ENCODE data around the gene INPP4A.
"Not testable (repeated sequence)": the region's sequence is repeated elsewhere in the genome, so short reads cannot be mapped to it uniquely, and the experiment has no call there.

Gene INPP4A

DNA sequence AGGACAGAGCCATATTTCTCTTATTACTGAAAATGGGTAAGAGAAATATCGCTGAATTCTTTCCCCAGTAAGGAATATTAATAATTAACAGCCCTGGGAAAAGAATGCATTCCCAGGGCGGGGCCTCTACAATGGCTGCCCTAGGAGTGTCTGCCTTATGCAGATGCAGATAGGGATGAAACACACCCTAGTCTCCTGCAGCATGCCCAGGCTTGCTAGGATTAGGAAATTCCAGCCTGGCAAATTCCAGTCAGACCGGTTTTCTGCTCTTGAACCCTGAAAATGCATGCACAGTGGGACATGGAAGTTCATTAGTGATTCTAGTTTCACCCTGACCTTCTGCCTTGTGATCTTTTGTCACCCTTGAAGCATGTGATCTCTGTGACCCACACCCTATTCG is 9.0 kb upstream of the INPP4A start:
- in situ Hi-C loops (cut with MboI; ENCODE audit: low sequenced_read_pairs) = not testable (repeated sequence)

DNA sequence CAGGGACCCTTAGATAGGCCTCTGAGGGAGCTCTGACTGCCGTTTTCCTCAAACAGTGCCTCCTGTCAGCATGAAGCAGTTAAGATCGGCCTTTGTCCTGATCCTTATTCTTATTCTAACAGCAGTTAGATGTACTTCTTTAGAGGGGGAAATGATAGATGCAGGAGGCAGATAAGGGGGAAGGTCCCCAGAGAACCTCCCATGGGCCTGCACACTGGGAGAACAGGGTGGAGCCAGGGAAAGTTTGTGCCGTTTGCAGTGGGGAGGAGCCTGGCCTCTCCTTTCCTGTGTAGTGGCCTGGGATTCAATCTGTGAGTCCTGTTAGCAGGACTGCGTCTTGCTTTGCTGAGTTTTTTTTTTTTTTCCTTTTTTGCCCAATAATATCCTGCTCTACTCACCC is 7.9 kb upstream of the INPP4A start:
- in situ Hi-C loops (cut with MboI; ENCODE audit: low sequenced_read_pairs) = no loop called here

- in situ Hi-C loops (cut with MboI; ENCODE audit: low sequenced_read_pairs) = no loop called here
Observed at GRCh38 chr2:98438190-98439133, 6.2 kb upstream of the INPP4A start.

GRCh38 chr2:98441706-98442450 is 2.8 kb upstream of the INPP4A start:
- in situ Hi-C loops (cut with MboI; ENCODE audit: low sequenced_read_pairs) = no loop called here

GRCh38 chr2:98442488-98442887 is 2.2 kb upstream of the INPP4A start:
- in situ Hi-C loops (cut with MboI; ENCODE audit: low sequenced_read_pairs) = no loop called here

DNA sequence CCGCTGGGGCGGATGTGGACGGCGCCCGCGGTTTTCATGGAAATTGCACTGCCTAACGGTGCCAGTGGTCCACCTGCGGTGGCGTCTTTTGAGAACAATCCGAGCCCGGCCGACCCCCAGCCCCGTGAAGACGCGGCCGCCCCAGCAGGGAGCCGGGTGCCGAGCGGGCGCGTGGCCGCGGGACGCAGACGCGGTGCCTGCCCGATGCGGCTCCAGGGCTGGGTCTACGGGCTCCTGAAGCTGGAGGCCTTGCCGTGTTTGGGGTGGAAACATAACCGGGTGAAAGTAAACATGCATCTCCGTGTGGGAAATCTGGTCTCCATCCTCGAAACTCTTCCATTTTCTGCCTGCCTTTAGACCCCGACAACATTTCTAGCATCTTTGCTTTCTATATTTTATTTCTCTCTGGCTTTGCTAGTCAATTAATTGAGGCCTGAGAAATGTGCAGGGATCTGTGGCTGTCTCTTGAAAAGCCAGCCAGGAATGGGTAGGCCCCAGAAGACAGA is 572 bp downstream of the INPP4A start:
- in situ Hi-C loops (cut with MboI; ENCODE audit: low sequenced_read_pairs) = no loop called here

DNA sequence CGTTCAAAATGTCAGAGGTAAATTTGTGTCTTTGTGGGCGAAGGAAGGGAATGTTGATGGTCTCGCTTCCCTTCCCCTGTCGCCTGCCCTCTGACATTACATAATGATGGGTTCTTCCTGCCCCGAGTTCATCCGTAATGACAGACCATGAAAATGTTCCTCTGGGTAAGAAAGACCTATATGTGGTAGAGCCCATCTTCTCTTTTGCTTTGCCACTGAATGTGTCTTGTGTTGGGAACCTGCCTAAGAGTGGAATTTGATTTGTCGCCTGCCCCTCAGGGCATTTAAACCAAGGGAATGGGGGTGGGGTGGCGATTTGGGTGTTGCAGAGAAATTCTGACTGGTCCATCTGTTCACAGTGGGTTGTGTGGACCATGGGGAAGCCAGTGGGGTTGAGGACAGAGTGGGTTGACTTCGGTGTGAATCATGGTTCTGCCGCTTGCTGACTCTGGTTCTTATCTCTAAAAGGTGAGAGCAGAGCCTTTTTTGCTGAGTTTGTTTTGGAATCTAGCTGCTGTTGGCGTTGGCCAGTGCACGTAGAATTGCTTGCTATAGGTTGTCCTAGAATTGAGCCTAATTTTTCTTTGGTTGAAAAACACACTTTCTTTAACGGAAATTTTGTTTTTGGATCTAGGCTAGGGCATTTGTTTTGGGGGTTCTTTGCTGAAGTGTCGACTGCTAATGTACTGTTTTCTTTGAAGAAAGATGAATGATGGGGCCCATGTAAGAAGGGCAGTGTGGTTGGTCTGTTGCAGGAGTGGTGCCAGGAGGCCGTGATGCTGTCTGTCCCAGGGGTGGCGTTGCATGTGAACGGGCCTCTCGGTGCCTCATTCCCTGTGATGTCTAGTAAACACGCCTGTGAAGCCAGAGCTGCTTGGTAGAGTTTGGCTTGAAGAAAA is 1.3 kb downstream of the INPP4A start:
- in situ Hi-C loops (cut with MboI; ENCODE audit: low sequenced_read_pairs) = no loop called here

GRCh38 chr2:98446850-98447249 is 2.2 kb downstream of the INPP4A start:
- in situ Hi-C loops (cut with MboI; ENCODE audit: low sequenced_read_pairs) = no loop called here

DNA sequence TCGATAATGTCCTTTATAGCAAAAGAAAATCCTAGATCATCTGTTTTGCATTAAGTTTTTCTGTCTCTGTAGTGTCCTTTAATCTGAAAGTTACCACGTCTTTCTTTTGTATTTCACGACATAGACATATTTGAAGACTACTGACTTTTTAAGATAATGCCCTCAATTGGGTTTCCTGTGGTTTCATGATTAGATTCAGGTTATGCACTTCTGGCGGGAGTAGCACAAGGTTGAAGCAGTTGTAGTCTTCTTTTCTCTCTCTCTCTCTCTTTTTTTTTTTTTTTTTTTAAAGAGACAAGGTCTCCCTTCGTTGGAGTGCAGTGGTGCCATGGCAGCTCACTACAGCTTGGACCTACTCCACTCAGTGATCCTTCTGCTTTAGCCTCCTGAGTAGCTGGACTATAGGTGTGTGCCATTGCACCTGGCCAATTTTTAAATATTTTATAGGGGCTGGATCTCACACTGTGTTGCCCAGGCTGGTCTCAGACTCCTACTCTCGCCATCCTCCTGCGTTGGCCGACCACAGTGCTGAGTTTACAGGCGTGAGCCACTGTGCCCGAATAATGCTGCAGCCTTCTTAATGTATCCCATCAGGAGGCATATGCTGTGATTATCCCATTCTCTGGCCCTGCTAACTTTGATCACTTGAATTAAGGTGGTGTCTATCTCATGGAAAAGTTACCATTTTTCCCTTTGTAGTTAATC is 3.9 kb downstream of the INPP4A start:
- in situ Hi-C loops (cut with MboI; ENCODE audit: low sequenced_read_pairs) = no loop called here

- in situ Hi-C loops (cut with MboI; ENCODE audit: low sequenced_read_pairs) = no loop called here
Observed at GRCh38 chr2:98452396-98453027, 7.9 kb downstream of the INPP4A start.

DNA sequence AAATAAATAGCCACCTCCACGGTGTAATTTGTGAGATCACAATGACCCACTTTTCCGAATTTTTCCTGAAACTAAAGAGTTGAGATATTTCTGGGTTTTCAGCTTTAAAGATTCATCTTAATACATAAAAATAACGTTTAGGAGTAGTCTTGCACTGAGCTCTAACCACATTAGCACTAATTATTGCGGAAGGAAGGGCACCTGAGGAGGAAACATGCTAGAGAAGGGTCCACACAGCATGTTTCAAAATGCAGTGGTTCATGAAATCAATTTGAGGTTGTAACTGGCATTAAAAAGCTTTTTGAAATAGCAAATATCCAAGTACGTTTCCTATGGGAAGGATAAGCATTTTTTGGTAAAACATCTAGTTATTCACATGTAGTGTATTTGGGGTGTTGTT is 8.4 kb downstream of the INPP4A start:
- in situ Hi-C loops (cut with MboI; ENCODE audit: low sequenced_read_pairs) = no loop called here

GRCh38 chr2:98453531-98453930 is 8.9 kb downstream of the INPP4A start:
- in situ Hi-C loops (cut with MboI; ENCODE audit: low sequenced_read_pairs) = no loop called here

DNA sequence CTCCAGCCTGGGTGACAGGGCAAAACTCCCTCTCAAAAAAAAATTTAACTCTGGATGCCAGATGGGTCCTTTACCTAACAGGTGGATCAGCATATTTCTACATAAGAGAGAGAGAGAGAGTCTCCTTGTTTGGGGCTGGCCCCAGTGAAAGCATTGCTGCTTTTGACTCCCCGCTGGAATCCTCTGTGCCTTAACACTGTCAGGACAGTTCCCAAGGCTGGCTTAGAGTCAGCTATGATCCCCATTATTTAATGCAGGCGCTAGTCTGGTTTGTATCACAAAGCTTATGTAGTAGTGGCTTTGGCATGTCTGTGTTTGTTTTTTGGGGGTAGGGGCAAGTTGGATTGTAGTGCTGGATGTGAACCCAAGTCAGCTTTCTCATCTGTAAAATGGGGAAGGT is 9.4 kb downstream of the INPP4A start:
- in situ Hi-C loops (cut with MboI; ENCODE audit: low sequenced_read_pairs) = no loop called here

DNA sequence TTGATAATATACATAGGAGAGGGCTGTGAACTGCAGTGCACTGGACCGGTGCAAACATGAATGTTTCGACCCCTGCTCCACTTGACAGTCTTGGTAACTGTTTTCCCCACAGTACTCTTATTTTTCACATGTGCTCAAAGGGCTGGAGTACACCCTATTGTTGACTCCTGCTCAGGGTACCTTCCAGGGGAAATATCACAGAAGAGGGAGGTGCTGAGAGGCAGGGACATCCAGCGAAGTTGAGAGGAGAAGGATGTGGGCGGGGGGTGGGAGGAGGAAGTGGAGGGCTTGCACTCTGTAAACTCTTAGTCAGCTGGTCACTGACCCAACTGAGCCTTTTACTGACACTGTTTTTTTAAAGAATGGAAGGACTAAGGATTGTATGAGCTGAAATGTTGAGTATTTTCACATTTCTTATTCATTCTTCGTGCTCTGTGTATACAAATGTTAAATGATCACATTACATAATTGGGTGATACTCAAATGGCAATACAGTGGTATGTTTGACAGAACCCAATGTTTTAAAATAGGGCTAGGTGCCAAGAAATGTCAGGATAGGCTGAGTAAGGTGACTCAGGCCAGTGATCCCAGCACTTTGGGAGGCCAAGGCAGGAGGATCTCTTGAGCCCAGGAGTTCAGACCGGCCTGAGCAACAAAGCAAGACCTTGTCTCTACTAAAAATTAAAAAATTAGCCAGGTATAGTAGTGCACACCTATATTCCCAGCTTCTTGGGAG is 10.0 kb downstream of the INPP4A start:
- in situ Hi-C loops (cut with MboI; ENCODE audit: low sequenced_read_pairs) = no loop called here

GRCh38 chr2:98455494-98455976 is 10.9 kb downstream of the INPP4A start:
- in situ Hi-C loops (cut with MboI; ENCODE audit: low sequenced_read_pairs) = no loop called here

DNA sequence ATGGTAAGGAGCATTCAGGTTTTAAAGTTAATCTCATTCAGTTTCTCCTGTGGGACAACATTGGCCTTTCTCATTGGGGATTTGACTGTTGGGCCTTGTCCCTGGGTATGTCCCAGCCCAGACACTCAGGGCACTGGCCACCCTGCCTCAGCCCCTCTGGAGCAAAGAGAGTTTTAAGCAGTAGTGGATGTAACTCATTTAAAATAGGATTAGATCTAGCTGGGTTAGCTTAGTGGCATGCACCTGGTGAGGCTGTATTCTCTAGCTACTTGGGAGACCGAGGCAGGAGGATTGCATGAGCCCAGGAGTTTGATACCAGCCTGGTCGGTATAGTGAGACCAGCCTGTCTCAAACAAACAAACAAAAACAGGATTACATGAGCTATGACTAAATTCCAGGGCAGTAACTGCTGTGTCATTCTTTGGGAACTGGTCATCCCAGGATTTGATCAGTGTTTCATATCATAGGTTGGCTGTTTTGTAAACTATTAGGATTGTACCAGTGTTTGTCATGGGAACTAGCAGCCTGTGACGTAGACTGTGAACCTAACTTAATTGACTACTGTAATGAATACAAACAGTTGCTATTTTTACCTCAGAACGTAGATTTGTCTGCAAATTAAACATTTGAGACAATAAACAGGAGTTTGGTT is 12.5 kb downstream of the INPP4A start:
- in situ Hi-C loops (cut with MboI; ENCODE audit: low sequenced_read_pairs) = no loop called here

GRCh38 chr2:98458207-98458606 is 13.5 kb downstream of the INPP4A start:
- in situ Hi-C loops (cut with MboI; ENCODE audit: low sequenced_read_pairs) = no loop called here

- in situ Hi-C loops (cut with MboI; ENCODE audit: low sequenced_read_pairs) = no loop called here
Observed at GRCh38 chr2:98458667-98459380, 14.2 kb downstream of the INPP4A start.
